Activated CD4-positive, alpha-beta memory T cell treated with anti-CD3 and anti-CD28 coated beads for 36 hours (primary cell): ENCODE data around the gene OSBPL9. TPM values are rescaled to one million over a fixed set of nuclear protein-coding genes. Genes with fewer than 3 reads are reported as not detected.

Source experiments
- CTCF ChIA-PET: fragments of 350-600 bp; sonication (Branson Sonifier 250); formaldehyde crosslinking; loops from one replicate; lab custom pipeline; 2021; ENCODE audit warnings: antibody characterized with exemption, inconsistent platforms; lab: Charles Lee
- POLR2A ChIA-PET: fragments of 350-600 bp; sonication (Branson Sonifier 250); formaldehyde crosslinking; loops from one replicate; lab custom pipeline; 2021; ENCODE audit warnings: antibody characterized with exemption; lab: Charles Lee
- DNase-seq: peaks from one replicate; pipeline ENCODE4 v3.0.0-alpha.2; 2020
- H3K27ac Mint-ChIP-seq: one replicate; pipeline ENCODE4 v1.8.0; 2021; ENCODE audit warnings: mixed read lengths
- H3K27me3 Mint-ChIP-seq: one replicate; pipeline ENCODE4 v1.8.0; 2021; ENCODE audit warnings: mixed read lengths
- H3K36me3 Mint-ChIP-seq: one replicate; pipeline ENCODE4 v1.8.0; 2021; ENCODE audit warnings: mixed read lengths
- H3K4me1 Mint-ChIP-seq: one replicate; pipeline ENCODE4 v1.8.0; 2021; ENCODE audit warnings: low read depth, mixed read lengths
- H3K4me3 Mint-ChIP-seq: one replicate; pipeline ENCODE4 v1.8.0; 2021; ENCODE audit warnings: mild to moderate bottlenecking, mixed read lengths
- H3K9me3 Mint-ChIP-seq: one replicate; pipeline ENCODE4 v1.8.0; 2021; ENCODE audit warnings: mixed read lengths
- intact Hi-C: fragments of 100-400 bp; cut with micrococcal nuclease; formaldehyde crosslinking; loops from one replicate; pipeline ENCODE4 v1.15.1; 2023
- total RNA-seq, 2 experiments: library from RNA; stranded (reverse); gene quantifications; one replicate each; pipeline ENCODE4 v1.2.3, GENCODE V29; 2021

OSBPL9 gene, protein sequence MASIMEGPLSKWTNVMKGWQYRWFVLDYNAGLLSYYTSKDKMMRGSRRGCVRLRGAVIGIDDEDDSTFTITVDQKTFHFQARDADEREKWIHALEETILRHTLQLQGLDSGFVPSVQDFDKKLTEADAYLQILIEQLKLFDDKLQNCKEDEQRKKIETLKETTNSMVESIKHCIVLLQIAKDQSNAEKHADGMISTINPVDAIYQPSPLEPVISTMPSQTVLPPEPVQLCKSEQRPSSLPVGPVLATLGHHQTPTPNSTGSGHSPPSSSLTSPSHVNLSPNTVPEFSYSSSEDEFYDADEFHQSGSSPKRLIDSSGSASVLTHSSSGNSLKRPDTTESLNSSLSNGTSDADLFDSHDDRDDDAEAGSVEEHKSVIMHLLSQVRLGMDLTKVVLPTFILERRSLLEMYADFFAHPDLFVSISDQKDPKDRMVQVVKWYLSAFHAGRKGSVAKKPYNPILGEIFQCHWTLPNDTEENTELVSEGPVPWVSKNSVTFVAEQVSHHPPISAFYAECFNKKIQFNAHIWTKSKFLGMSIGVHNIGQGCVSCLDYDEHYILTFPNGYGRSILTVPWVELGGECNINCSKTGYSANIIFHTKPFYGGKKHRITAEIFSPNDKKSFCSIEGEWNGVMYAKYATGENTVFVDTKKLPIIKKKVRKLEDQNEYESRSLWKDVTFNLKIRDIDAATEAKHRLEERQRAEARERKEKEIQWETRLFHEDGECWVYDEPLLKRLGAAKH
- total RNA-seq: 10 to 100 TPM; 46.1 to 48.6 TPM

DNA sequence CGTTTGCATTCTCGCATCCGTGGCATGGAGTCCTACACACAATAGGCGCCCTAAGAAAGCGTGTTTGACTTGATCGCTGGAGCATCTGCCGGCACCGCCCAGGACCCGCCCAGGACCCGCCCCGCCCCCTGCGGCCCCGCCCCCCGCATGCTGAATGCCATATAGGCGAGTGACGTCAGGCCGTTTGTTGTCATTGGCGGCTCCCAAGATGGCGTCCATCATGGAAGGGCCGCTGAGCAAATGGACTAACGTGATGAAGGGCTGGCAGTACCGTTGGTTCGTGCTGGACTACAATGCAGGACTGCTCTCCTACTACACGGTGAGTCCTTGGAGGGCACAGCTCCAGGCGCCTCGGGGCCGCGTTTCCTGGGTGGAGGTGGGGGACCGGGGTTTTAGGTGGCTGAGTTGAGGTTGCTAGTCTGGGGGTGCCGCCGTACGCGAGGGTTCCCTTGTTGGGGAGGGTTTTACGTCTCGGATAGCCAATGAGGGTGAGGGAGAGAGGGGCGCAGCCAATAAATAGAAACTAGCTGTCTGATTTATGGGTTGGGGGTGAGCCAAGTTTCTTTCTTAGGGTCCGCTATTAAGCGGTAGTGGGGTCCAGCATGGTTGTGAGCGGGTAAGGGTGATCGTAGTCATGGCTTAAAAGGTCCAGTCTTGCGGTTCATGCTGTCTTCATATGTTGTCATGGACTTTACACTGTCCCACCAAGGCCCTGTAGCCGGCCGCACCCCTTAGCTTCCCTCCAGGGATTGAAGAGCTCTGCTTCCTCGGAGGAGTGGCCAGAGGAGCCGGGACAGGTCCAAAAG lies at the start of gene OSBPL9:
Gene OSBPL9, plus strand, starts transcription at position 190 of the 806 bp plus-strand sequence. Its CDS starts 19 bp downstream, at position 209.
- H3K4me3 Mint-ChIP-seq: peak within 1 kb of the TSS; percentile 99
- intact Hi-C loops: loop anchor here (1.0 to 5.0 kb wide), 4 partner anchors 48 to 261 kb away; partner anchors contain the start of genes EPS15 and NRDC
- ChIA-PET CTCF (interaction anchor here (2.1 kb wide), 1 partner anchor 152 kb away, joined by 6 read pairs; no protein-coding TSS in a partner anchor), POLR2A (interaction anchor here (1.0 to 1.2 kb wide), 2 partner anchors 8 to 14 kb away, joined by 3 to 4 read pairs; no protein-coding TSS in a partner anchor)
- H3K27ac Mint-ChIP-seq: peak within 1 kb of the TSS; percentile 80
- no peaks in the 10 kb centered on the region for H3K9me3 Mint-ChIP-seq
- DNase-seq: peak; percentile 94
- peaks cover 32% of the 10 kb centered on the region for H3K4me1 Mint-ChIP-seq
- H3K36me3 Mint-ChIP-seq: no peaks in the 10 kb centered on the region
- no peaks in the 10 kb centered on the region for H3K27me3 Mint-ChIP-seq

- H3K9me3 Mint-ChIP-seq: no peaks in the 10 kb centered on the region
- POLR2A ChIA-PET: no interaction called here
- peaks cover 32% of the 10 kb centered on the region for H3K4me1 Mint-ChIP-seq
- no peak for DNase-seq
- no peaks in the 10 kb centered on the region for H3K27me3 Mint-ChIP-seq
- H3K27ac Mint-ChIP-seq: no peak overlapping the region
- H3K36me3 Mint-ChIP-seq: no peaks in the 10 kb centered on the region
- no peak overlapping the region for H3K4me3 Mint-ChIP-seq
- intact Hi-C loops: loop anchor here (2.0 kb wide), 1 partner anchor 25 kb away; no protein-coding TSS in a partner anchor
- CTCF ChIA-PET: no interaction called here
Observed at GRCh38 chr1:51567653-51568052, 49.2 kb upstream of the OSBPL9 start.

GRCh38 chr1:51568231-51568935 lies 48.5 kb upstream of the OSBPL9 start:
- H3K27ac Mint-ChIP-seq: peak overlapping the region; percentile 82
- H3K36me3 Mint-ChIP-seq: no peaks in the 10 kb centered on the region
- intact Hi-C loops: loop anchor here (2.0 kb wide), 1 partner anchor 26 kb away; no protein-coding TSS in a partner anchor
- no peak for DNase-seq
- H3K27me3 Mint-ChIP-seq: no peaks in the 10 kb centered on the region
- H3K9me3 Mint-ChIP-seq: no peaks in the 10 kb centered on the region
- CTCF ChIA-PET: interaction anchor here (1.4 kb wide), 1 partner anchor 201 kb away, joined by 5 read pairs; no protein-coding TSS in a partner anchor
- POLR2A ChIA-PET: no interaction called here
- H3K4me1 Mint-ChIP-seq: peaks cover 32% of the 10 kb centered on the region
- no peak overlapping the region for H3K4me3 Mint-ChIP-seq

- intact Hi-C loops: loop anchor here (1.0 to 2.0 kb wide), 3 partner anchors 11 to 48 kb away; partner anchors contain the start of gene OSBPL9
- H3K4me1 Mint-ChIP-seq: peaks cover 26% of the 10 kb centered on the region
Observed at GRCh38 chr1:51569284-51570062, 47.4 kb upstream of the OSBPL9 start.

DNA sequence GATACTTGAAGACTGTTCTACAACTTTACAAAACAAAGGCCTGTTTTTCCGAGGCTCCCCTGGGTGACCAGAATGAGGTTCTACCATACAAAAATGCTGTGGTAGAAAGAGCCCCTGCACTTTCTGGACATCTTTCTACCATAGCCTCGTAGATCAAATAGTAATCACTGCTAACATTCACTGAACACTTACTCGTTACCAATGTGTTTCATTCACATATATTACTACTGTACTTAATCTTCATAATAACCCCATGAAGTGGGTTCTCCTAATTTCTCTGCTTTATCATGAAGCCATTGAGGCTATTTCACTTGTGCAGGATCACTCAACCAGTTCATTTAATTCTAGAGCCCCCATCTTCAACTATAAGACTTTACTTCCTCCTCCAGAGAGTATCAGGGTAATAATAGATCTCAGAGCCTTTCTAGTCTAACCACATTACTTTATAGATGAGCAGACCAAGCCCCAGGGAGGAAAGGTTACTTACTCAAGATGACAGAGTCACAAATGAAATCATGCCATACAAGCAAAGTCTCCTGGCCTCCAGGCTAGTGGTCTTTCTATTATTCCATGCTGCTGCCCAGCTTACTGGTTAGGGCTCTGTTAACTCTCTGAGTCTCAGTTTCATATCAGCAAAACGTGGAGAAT lies 46.7 kb upstream of the OSBPL9 start:
- intact Hi-C loops: no loop called here
- Mint-ChIP-seq H3K4me3 (no peak overlapping the region), H3K27ac (no peak overlapping the region), H3K4me1 (peaks cover 26% of the 10 kb centered on the region), H3K36me3 (no peaks in the 10 kb centered on the region), H3K9me3 (no peaks in the 10 kb centered on the region), H3K27me3 (no peaks in the 10 kb centered on the region)
- no peak for DNase-seq
- POLR2A ChIA-PET: no interaction called here
- CTCF ChIA-PET: interaction anchor here (0.7 to 1.4 kb wide), 4 partner anchors 52 to 272 kb away, joined by 3 to 6 read pairs (median 4); partner anchors contain the start of gene EPS15

More at GRCh38 chr1:51569284-51570062, 47.4 kb upstream of the OSBPL9 start:
- ChIA-PET CTCF (interaction anchor here (0.7 to 1.4 kb wide), 6 partner anchors 51 to 378 kb away, joined by 3 to 6 read pairs (median 3); partner anchors contain the start of gene EPS15), POLR2A (no interaction called here)
- H3K36me3 Mint-ChIP-seq: no peaks in the 10 kb centered on the region
- H3K4me3 Mint-ChIP-seq: no peak overlapping the region
- DNase-seq: peak; percentile 57
- H3K27me3 Mint-ChIP-seq: no peaks in the 10 kb centered on the region
- H3K9me3 Mint-ChIP-seq: no peaks in the 10 kb centered on the region
- H3K27ac Mint-ChIP-seq: peak overlapping the region; percentile 82

GRCh38 chr1:51572365-51572764 lies 44.5 kb upstream of the OSBPL9 start:
- intact Hi-C loops: no loop called here
- peaks cover 43% of the 10 kb centered on the region for H3K4me1 Mint-ChIP-seq
- POLR2A ChIA-PET: no interaction called here

GRCh38 chr1:51574796-51575195 lies 42.1 kb upstream of the OSBPL9 start:
- Mint-ChIP-seq H3K4me3 (no peak overlapping the region), H3K27ac (no peak overlapping the region), H3K36me3 (no peaks in the 10 kb centered on the region), H3K9me3 (peaks cover 3% of the 10 kb centered on the region), H3K4me1 (peaks cover 32% of the 10 kb centered on the region), H3K27me3 (no peaks in the 10 kb centered on the region)
- intact Hi-C loops: no loop called here
- ChIA-PET CTCF (no interaction called here), POLR2A (no interaction called here)
- DNase-seq: no peak

More at GRCh38 chr1:51572365-51572764, 44.5 kb upstream of the OSBPL9 start:
- Mint-ChIP-seq H3K27me3 (no peaks in the 10 kb centered on the region), H3K27ac (no peak overlapping the region), H3K36me3 (no peaks in the 10 kb centered on the region), H3K4me3 (no peak overlapping the region), H3K9me3 (peaks cover 3% of the 10 kb centered on the region)
- no peak for DNase-seq
- CTCF ChIA-PET: interaction anchor here (0.6 kb wide), 1 partner anchor 192 kb away, joined by 3 read pairs; no protein-coding TSS in a partner anchor

DNA sequence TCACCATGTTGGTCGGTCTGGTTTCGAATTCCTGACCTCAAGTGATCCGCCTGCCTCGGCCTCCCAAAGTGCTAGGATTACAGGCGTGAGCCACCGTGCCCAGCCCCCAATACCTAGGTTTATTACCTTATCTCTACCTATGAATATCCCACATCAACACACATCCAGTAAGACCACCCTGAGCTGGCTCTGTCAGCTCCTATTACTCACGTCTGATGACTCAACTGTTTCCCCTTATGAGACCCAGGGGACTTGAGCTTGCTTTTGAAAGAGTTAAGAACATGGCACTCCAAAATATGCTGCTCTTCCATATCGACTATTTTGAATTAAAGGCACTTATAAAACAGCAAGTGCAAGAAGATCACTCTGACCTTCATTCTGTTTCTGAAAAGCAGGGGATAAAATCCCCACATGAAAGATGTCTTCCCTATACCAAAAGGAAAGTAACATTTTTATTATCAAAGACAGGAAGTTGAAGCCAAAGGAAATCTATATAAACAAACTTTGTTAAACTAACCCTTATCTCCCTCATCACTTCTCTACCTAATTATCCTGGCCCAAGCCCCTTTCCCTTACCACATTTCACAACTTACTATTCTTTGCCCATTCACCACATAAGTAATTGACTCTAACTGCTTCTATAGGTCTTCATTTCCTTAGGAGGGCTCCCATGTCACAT lies 41.3 kb upstream of the OSBPL9 start:
- ChIA-PET POLR2A (no interaction called here), CTCF (no interaction called here)
- H3K27ac Mint-ChIP-seq: peak overlapping the region; percentile 56
- H3K4me1 Mint-ChIP-seq: peaks cover 24% of the 10 kb centered on the region
- no peaks in the 10 kb centered on the region for H3K27me3 Mint-ChIP-seq
- no peaks in the 10 kb centered on the region for H3K36me3 Mint-ChIP-seq
- DNase-seq: no peak
- H3K4me3 Mint-ChIP-seq: no peak overlapping the region
- intact Hi-C loops: no loop called here
- peaks cover 3% of the 10 kb centered on the region for H3K9me3 Mint-ChIP-seq

DNA sequence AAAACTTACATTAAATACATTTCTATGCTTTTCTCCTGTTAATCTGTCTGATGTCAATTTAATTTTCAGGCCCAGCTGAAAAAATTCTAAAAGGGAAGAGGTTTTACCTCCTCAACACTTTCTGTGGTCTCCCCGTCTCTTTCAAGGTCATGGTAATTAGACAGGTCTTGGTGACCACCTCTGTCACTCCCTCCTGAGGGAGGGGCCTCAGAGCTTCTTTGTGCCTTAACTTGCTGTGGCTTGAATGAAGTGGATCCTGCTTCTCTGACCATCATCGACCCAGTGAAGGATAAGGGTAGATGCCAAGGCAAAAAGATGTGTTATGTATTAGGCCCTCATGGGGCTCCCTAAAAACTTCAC lies 40.8 kb upstream of the OSBPL9 start:
- Mint-ChIP-seq H3K9me3 (peaks cover 3% of the 10 kb centered on the region), H3K4me1 (peaks cover 19% of the 10 kb centered on the region), H3K27ac (peak overlapping the region; percentile 56), H3K36me3 (no peaks in the 10 kb centered on the region), H3K27me3 (no peaks in the 10 kb centered on the region), H3K4me3 (no peak overlapping the region)
- intact Hi-C loops: no loop called here
- DNase-seq: no peak
- ChIA-PET CTCF (no interaction called here), POLR2A (no interaction called here)

- no peak for DNase-seq
- Mint-ChIP-seq H3K4me1 (peaks cover 17% of the 10 kb centered on the region), H3K27ac (no peak overlapping the region), H3K4me3 (no peak overlapping the region), H3K36me3 (no peaks in the 10 kb centered on the region), H3K9me3 (peaks cover 3% of the 10 kb centered on the region), H3K27me3 (no peaks in the 10 kb centered on the region)
- CTCF ChIA-PET: no interaction called here
- POLR2A ChIA-PET: no interaction called here
- intact Hi-C loops: no loop called here
Observed at GRCh38 chr1:51576923-51577322, 40.0 kb upstream of the OSBPL9 start.
